BE2C (cell line): ENCODE results near the gene PRKCB.

ENCODE experiments used
- DNase-seq: peaks from one replicate; pipeline ENCODE4 v3.0.0-alpha.2; 2020
- H3K27me3 ChIP-seq: fragments of 250-450 bp; sonication (Bioruptor Pico); 2 replicates; pipeline ENCODE4 v1.5.1; 2020; ENCODE audit warnings: mild to moderate bottlenecking
- H3K36me3 ChIP-seq: fragments of 250-450 bp; sonication (Bioruptor Pico); 2 replicates; pipeline ENCODE4 v1.5.1; 2020; ENCODE audit warnings: mild to moderate bottlenecking
- H3K4me1 ChIP-seq: fragments of 250-450 bp; sonication (Bioruptor Pico); 2 replicates; pipeline ENCODE4 v1.5.1; 2020
- H3K4me3 ChIP-seq: 2 replicates; pipeline ENCODE4 v1.5.1; 2011; ENCODE audit warnings: low read depth, low read length
- H3K9me3 ChIP-seq: fragments of 250-450 bp; sonication (Bioruptor Pico); 2 replicates; pipeline ENCODE4 v1.5.1; 2020
- CTCF ChIP-seq: IDR thresholded peaks from 2 replicates; pipeline ENCODE4 v1.5.1; 2012; ENCODE audit warnings: mild to moderate bottlenecking, low read depth, low read length

PRKCB gene

DNA sequence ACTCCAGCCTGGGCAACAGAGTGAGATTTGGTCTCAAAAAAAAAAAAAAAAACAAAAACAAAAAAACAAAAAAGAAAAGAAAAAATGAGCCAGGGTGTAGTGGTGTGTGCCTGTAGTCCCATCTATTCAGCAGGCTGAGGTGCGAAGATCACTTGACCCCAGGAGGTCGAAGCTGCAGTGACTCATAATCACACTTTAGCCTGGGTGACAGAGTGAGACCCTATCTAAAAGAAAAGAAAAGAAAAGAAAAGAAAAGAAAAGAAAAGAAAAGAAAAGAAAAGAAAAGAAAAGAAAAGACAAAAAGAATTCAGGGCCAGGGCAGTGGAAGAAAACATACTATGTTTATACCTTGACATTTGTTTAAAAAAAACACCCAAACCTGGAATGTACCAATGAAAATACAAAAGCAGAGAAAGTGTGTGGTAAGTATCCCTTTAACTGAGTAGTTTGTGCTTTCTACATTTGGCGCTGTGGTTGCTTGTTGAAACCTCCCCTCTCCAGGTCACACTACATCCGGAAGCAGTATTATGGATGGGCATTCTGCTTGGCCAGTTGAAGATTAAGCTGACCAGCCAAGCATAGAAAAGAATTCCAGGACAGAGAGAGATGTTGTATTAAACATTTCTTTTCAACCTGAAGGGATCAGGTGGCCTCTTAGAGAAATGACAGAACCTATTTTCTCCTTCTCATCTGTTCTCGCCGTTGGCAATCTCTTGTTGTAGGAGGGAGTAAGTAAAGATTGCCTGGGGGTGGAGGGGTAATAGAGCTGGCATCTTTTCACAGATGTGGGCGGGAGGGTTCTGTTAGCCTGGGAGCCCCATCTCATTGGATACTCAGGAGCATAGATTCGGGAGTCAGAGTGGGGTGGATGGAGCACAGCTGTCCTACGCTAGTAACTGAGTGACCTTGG is 12.1 kb upstream of the PRKCB start:
- no peak for TF ChIP-seq CTCF
- Histone ChIP-seq H3K4me3 (no peak overlapping the region), H3K36me3 (no peaks in the 10 kb centered on the region), H3K9me3 (no peaks in the 10 kb centered on the region), H3K4me1 (no peaks in the 10 kb centered on the region), H3K27me3 (no peaks in the 10 kb centered on the region)
- no peak for DNase-seq

DNA sequence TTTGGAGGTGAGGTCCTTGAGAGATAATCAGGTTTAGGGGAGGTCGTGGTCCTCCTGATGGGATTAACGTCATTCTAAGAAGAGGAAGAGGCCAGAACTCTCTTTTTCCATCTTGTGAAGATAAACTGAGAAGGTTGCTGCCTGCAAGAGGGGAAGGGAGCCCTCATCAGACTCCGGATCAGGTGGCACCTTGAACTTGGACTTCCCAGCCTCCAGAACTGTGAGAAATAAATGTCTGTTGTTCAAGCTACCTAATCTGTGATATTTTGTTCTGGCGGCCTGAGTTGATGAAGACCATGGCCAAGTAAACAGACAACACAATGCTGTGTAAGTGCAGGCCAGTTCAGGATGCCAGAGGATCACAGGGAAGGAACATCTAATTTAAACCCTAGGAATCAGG is 10.9 kb upstream of the PRKCB start:
- Histone ChIP-seq H3K27me3 (no peaks in the 10 kb centered on the region), H3K36me3 (no peaks in the 10 kb centered on the region), H3K9me3 (no peaks in the 10 kb centered on the region), H3K4me1 (no peaks in the 10 kb centered on the region), H3K4me3 (no peak overlapping the region)
- DNase-seq: no peak
- no peak for TF ChIP-seq CTCF

GRCh38 chr16:23826528-23827045 is 9.2 kb upstream of the PRKCB start:
- no peak for TF ChIP-seq CTCF

DNA sequence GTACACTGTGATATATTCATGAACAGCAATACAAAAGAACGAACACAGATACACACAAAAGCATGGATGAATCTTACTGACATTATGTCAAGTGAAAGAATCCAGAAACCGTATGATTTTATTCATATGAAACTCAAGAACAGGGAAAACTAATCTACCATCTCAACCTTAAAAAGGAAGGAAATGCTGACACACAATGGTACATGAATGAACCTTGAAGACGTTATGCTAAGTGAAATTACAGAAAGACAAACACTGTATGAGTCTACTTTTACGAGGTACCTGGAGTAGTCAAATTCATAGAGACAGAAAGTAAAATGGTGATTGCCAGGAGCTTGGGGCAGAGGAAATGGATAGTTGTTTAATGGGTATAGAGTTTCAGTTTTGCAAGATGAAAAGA is 8.7 kb upstream of the PRKCB start:
- no peak for DNase-seq
- TF ChIP-seq CTCF: no peak
- Histone ChIP-seq H3K27me3 (no peaks in the 10 kb centered on the region), H3K4me3 (no peak overlapping the region), H3K9me3 (no peaks in the 10 kb centered on the region), H3K36me3 (no peaks in the 10 kb centered on the region), H3K4me1 (no peaks in the 10 kb centered on the region)

More at GRCh38 chr16:23826528-23827045, 9.2 kb upstream of the PRKCB start:
- Histone ChIP-seq H3K36me3 (no peaks in the 10 kb centered on the region), H3K27me3 (no peaks in the 10 kb centered on the region), H3K4me1 (no peaks in the 10 kb centered on the region), H3K4me3 (no peak overlapping the region), H3K9me3 (no peaks in the 10 kb centered on the region)
- DNase-seq: no peak

DNA sequence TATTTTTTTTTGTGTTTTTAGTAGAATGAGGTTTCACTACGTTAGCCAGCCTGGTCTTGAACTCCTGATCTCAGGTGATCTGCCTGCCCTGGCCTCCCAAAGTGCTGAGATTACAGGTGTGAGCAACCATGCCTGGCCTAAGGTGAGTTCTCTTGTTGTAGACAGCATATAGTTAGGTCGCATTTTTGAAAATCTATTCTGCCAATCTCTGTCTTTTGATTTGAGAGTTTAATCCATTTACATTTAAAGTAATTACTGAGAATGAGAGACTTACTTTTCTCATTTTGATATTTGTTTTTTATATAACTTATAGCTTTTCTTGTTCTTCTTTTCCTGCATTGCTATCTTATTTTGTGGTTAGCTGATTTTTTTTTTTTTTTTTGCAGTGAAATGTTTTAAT is 6.3 kb upstream of the PRKCB start:
- Histone ChIP-seq H3K9me3 (no peaks in the 10 kb centered on the region), H3K27me3 (peaks cover 3% of the 10 kb centered on the region; the same call in 1 of the 2 replicates), H3K36me3 (no peaks in the 10 kb centered on the region), H3K4me1 (no peaks in the 10 kb centered on the region), H3K4me3 (no peak overlapping the region)
- no peak for TF ChIP-seq CTCF
- no peak for DNase-seq

DNA sequence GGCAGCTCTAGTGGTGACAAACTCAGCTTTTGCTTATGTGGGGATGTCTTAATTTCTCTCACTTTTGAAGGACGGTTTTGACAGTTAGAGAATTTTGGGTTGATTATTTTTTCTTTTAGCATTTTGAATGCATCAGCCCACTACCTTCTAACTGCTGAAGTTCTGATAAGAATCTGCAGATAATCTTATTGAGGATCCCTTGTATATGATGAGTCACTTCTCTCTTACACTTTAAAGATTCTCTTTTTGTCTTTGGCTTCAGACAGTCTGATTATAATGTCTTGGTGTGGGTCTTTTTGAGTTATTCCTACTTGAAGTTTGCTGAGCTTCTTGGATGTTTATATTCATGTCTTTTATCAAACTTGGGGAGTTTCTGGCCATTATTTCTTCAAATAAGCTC is 5.5 kb upstream of the PRKCB start:
- no peak for TF ChIP-seq CTCF
- H3K4me1 ChIP-seq: no peaks in the 10 kb centered on the region

More for the DNA sequence above, 5.5 kb upstream of the PRKCB start:
- DNase-seq: no peak
- no peak overlapping the region for H3K4me3 ChIP-seq
- no peaks in the 10 kb centered on the region for H3K36me3 ChIP-seq
- H3K9me3 ChIP-seq: no peaks in the 10 kb centered on the region
- peaks cover 11% of the 10 kb centered on the region for H3K27me3 ChIP-seq
